A549 (cell line): Measurements from ENCODE around the gene GABPA. TPM values are rescaled to one million over a fixed set of nuclear protein-coding genes. Genes with fewer than 3 reads are reported as not detected.

Experiments used
- ATAC-seq, 2 experiments: fragments of 200-7000 bp in 1 of 2; fragments of >200 bp in 1 of 2; cut with Nextera tagmentation in 1 of 2; cut with Tn5 transposase in 1 of 2; 3 replicates each; pipeline versions ENCODE4 v1.8.0 to v1.9.1; 2018 to 2020; ENCODE audit warnings: mild to moderate bottlenecking in 1 of 2, moderate library complexity in 1 of 2
- CTCF ChIA-PET: fragments of 300-600 bp; sonication (Branson Sonifier 250); formaldehyde crosslinking; extraction: SDS; loops from one replicate; lab custom pipeline; 2021; ENCODE audit warnings: antibody characterized with exemption, inconsistent platforms; lab: Yijun Ruan, JAX
- POLR2A ChIA-PET: fragments of 350-600 bp; formaldehyde crosslinking; extraction: SDS; loops from one replicate; lab custom pipeline; 2021; ENCODE audit warnings: antibody characterized with exemption, inconsistent platforms; lab: Yijun Ruan, JAX
- DNase-seq, 2 experiments: peaks; one replicate each; pipeline versions ENCODE4 v3.0.0 to v3.0.0-alpha.2; 2011 to 2016; ENCODE audit warnings: low read depth in 1 of 2, low spot score in 1 of 2
- FAIRE-seq: peaks from 2 replicates; lab custom pipeline; 2011; peaks lifted over from hg19 to GRCh38; lab: Jason Lieb, UNC
- H3K27ac ChIP-seq, 2 experiments: fragments of >200 bp; sonication (Bioruptor Twin); formaldehyde crosslinking; 3 replicates each; pipeline ENCODE4 v1.5.1; 2016 to 2017
- H3K4me1 ChIP-seq: fragments of >200 bp; sonication (Bioruptor Twin); formaldehyde crosslinking; 3 replicates; pipeline ENCODE4 v1.6.1; 2016
- H3K4me2 ChIP-seq: fragments of >200 bp; sonication (Bioruptor Twin); formaldehyde crosslinking; 3 replicates; pipeline ENCODE4 v1.6.1; 2016
- H3K4me3 ChIP-seq: fragments of >200 bp; sonication (Bioruptor Twin); formaldehyde crosslinking; 3 replicates; pipeline ENCODE4 v1.5.1; 2016
- H3K9me3 ChIP-seq: fragments of >200 bp; sonication (Bioruptor Twin); formaldehyde crosslinking; 3 replicates; pipeline ENCODE4 v1.6.1; 2016
- BHLHE40 ChIP-seq: IDR thresholded peaks from 2 replicates; pipeline ENCODE4 v1.6.1; 2012; ENCODE audit warnings: low read depth, low read length, inconsistent platforms
- CHD2 ChIP-seq: fragments of 150-350 bp; IDR thresholded peaks from 2 replicates; pipeline ENCODE4 v1.6.1; 2014; ENCODE audit warnings: low read length; ENCODE audit not compliant: partially characterized antibody
- CHD4 ChIP-seq: fragments of 200-600 bp; sonication (generic); IDR thresholded peaks from 2 replicates; pipeline ENCODE4 v1.6.1; 2016; ENCODE audit warnings: antibody characterized with exemption, mild to moderate bottlenecking, borderline replicate concordance
- EHMT2 ChIP-seq: fragments of 200-600 bp; sonication (generic); IDR thresholded peaks from 2 replicates; pipeline ENCODE4 v1.6.1; 2016; ENCODE audit warnings: antibody characterized with exemption, low read depth, mild to moderate bottlenecking, moderate library complexity
- HEYL ChIP-seq: fragments of 250-450 bp; sonication (Bioruptor Pico); IDR thresholded peaks from 2 replicates; pipeline ENCODE4 v1.8.0; 2021; ENCODE audit warnings: mild to moderate bottlenecking, moderate library complexity
- HOXA7 ChIP-seq: fragments of 250-450 bp; sonication (Bioruptor Pico); IDR thresholded peaks from 2 replicates; pipeline ENCODE4 v1.5.0; 2020; ENCODE audit warnings: mild to moderate bottlenecking, moderate library complexity
- KDM5A ChIP-seq: fragments of 200-600 bp; sonication (generic); IDR thresholded peaks from 2 replicates; pipeline ENCODE4 v1.6.1; 2016; ENCODE audit warnings: antibody characterized with exemption, mild to moderate bottlenecking
- MAFK ChIP-seq: fragments of 450-650 bp; IDR thresholded peaks from 2 replicates; pipeline ENCODE4 v1.6.1; 2014; ENCODE audit not compliant: partially characterized antibody
- MAZ ChIP-seq: fragments of 150-350 bp; IDR thresholded peaks from 2 replicates; pipeline ENCODE4 v1.6.1; 2014; ENCODE audit warnings: antibody characterized with exemption, low read depth, low read length, borderline replicate concordance
- NFE2L2 ChIP-seq: fragments of 150-350 bp; conservative IDR thresholded peaks from 2 replicates; pipeline ENCODE4 v1.6.1; 2014; ENCODE audit warnings: low read length
- PHF8 ChIP-seq: fragments of 200-600 bp; sonication (generic); IDR thresholded peaks from 2 replicates; pipeline ENCODE4 v1.6.1; 2016; ENCODE audit warnings: low read depth, mild to moderate bottlenecking, antibody characterized with exemption, moderate library complexity, borderline replicate concordance
- RFX5 ChIP-seq: fragments of 450-650 bp; IDR thresholded peaks from 2 replicates; pipeline ENCODE4 v1.7.1; 2014; ENCODE audit warnings: antibody characterized with exemption, mild to moderate bottlenecking, moderate library complexity
- RNF2 ChIP-seq: fragments of 200-600 bp; sonication (generic); IDR thresholded peaks from 2 replicates; pipeline ENCODE4 v1.6.1; 2016; ENCODE audit warnings: low read depth, mild to moderate bottlenecking, antibody characterized with exemption, moderate library complexity, borderline replicate concordance
- SMC3 ChIP-seq: fragments of >200 bp; sonication (Bioruptor Twin); formaldehyde crosslinking; IDR thresholded peaks from 3 replicates; pipeline ENCODE4 v1.6.1; 2018; ENCODE audit warnings: inconsistent platforms
- TP53 ChIP-seq: fragments of 250-450 bp; sonication (Bioruptor Pico); IDR thresholded peaks from 2 replicates; pipeline ENCODE4 v1.5.0; 2021; ENCODE audit warnings: mild to moderate bottlenecking, moderate library complexity
- ZSCAN20 ChIP-seq: fragments of 250-450 bp; sonication (Bioruptor Pico); IDR thresholded peaks from 2 replicates; pipeline ENCODE4 v1.8.0; 2022; ENCODE audit warnings: mild to moderate bottlenecking, moderate library complexity
- WGBS: methylation state at CpG from one replicate; pipeline ENCODE4 v1.1.6; 2017; ENCODE audit errors: missing lambda C conversion rate; 5-methylcytosine and 5-hydroxymethylcytosine counted together
- polyA plus RNA-seq, 4 experiments: library from polyadenylated mRNA; depleted of rRNA in 3 of 4; stranded (reverse); fragments of >200 nt; fragmentation: RNase III in 1 of 4; extraction: RNeasy Plus Mini Kit Qiagen cat#74134 plus additional on column Dnase treatment in 1 of 4; gene quantifications; 2 replicates in 3 of 4; 3 replicates in 1 of 4; pipeline ENCODE4 v1.2.3, GENCODE V29; 2011 to 2017
- TF ChIP-seq, protein P1 (sequence below): fragments of 150-350 bp; IDR thresholded peaks from 2 replicates; pipeline ENCODE4 v1.6.1; 2014; ENCODE audit warnings: low read depth, mild to moderate bottlenecking, low read length
- TF ChIP-seq, protein P2 (sequence below): IDR thresholded peaks from 2 replicates; pipeline ENCODE4 v1.6.1; 2012
- TF ChIP-seq, protein P3 (sequence below): fragments of 200-600 bp; sonication (generic); IDR thresholded peaks from 2 replicates; pipeline ENCODE4 v1.6.1; 2016; ENCODE audit warnings: antibody characterized with exemption, mild to moderate bottlenecking, moderate library complexity
- TF ChIP-seq, protein P4 (sequence below): IDR thresholded peaks from 2 replicates; pipeline ENCODE4 v1.6.1; 2012

GABPA gene
- polyA plus RNA-seq, 2 of the 4 experiments (the other 2 are of a cell fraction), result 7.3 to 17.3 TPM

DNA sequence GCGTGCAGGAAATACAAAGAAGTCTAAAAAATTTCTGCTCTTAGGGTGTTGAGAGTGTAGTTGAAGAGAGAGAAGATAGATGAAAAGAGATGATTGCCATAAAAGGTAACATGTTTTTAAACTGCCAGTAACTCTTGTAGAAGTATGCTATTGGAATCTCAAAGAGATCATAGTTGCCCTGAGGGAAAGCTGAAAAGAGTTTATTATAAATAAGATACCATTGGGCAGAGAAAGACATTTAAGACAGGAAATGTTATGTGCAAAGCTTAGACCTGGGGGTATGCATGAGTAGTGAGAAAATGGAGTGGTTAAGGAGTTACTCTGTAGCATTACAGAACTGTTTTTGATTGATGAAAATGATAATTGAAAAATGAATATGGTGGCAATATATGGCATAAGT, 17.6 kb downstream of the GABPA start:
- FAIRE-seq, result no peak
- TF ChIP-seq TP53 (CRISPR knock-in tag), result no peak
- TF ChIP-seq, protein P1, sequence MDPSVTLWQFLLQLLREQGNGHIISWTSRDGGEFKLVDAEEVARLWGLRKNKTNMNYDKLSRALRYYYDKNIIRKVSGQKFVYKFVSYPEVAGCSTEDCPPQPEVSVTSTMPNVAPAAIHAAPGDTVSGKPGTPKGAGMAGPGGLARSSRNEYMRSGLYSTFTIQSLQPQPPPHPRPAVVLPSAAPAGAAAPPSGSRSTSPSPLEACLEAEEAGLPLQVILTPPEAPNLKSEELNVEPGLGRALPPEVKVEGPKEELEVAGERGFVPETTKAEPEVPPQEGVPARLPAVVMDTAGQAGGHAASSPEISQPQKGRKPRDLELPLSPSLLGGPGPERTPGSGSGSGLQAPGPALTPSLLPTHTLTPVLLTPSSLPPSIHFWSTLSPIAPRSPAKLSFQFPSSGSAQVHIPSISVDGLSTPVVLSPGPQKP, result no peak
- TF ChIP-seq EHMT2, result no peak
- no peak for TF ChIP-seq HEYL (CRISPR knock-in tag)
- no peak for TF ChIP-seq CHD2
- TF ChIP-seq SMC3, result no peak
- TF ChIP-seq ZSCAN20 (CRISPR knock-in tag), result no peak
- TF ChIP-seq, protein P2, sequence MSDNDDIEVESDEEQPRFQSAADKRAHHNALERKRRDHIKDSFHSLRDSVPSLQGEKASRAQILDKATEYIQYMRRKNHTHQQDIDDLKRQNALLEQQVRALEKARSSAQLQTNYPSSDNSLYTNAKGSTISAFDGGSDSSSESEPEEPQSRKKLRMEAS, result no peak
- TF ChIP-seq HOXA7 (CRISPR knock-in tag), result no peak
- TF ChIP-seq RFX5, result no peak
- TF ChIP-seq NFE2L2, result no peak
- TF ChIP-seq, protein P3, sequence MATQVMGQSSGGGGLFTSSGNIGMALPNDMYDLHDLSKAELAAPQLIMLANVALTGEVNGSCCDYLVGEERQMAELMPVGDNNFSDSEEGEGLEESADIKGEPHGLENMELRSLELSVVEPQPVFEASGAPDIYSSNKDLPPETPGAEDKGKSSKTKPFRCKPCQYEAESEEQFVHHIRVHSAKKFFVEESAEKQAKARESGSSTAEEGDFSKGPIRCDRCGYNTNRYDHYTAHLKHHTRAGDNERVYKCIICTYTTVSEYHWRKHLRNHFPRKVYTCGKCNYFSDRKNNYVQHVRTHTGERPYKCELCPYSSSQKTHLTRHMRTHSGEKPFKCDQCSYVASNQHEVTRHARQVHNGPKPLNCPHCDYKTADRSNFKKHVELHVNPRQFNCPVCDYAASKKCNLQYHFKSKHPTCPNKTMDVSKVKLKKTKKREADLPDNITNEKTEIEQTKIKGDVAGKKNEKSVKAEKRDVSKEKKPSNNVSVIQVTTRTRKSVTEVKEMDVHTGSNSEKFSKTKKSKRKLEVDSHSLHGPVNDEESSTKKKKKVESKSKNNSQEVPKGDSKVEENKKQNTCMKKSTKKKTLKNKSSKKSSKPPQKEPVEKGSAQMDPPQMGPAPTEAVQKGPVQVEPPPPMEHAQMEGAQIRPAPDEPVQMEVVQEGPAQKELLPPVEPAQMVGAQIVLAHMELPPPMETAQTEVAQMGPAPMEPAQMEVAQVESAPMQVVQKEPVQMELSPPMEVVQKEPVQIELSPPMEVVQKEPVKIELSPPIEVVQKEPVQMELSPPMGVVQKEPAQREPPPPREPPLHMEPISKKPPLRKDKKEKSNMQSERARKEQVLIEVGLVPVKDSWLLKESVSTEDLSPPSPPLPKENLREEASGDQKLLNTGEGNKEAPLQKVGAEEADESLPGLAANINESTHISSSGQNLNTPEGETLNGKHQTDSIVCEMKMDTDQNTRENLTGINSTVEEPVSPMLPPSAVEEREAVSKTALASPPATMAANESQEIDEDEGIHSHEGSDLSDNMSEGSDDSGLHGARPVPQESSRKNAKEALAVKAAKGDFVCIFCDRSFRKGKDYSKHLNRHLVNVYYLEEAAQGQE, result no peak
- DNase-seq, result no peak
- ChIA-PET POLR2A (no interaction called here), CTCF (interaction anchor here (0.6 to 0.8 kb wide), 2 partner anchors 23 to 144 kb away, joined by 4 to 5 read pairs; no protein-coding TSS in a partner anchor)
- H3K27ac ChIP-seq, result no peak overlapping the region
- H3K4me3 ChIP-seq, result no peak overlapping the region
- 97% methylated on average over 1 of the region's 1 CpG for WGBS
- H3K4me2 ChIP-seq, result no peak overlapping the region
- no peak for ATAC-seq
- no peaks in the 10 kb centered on the region for H3K9me3 ChIP-seq
- no peaks in the 10 kb centered on the region for H3K4me1 ChIP-seq

DNA sequence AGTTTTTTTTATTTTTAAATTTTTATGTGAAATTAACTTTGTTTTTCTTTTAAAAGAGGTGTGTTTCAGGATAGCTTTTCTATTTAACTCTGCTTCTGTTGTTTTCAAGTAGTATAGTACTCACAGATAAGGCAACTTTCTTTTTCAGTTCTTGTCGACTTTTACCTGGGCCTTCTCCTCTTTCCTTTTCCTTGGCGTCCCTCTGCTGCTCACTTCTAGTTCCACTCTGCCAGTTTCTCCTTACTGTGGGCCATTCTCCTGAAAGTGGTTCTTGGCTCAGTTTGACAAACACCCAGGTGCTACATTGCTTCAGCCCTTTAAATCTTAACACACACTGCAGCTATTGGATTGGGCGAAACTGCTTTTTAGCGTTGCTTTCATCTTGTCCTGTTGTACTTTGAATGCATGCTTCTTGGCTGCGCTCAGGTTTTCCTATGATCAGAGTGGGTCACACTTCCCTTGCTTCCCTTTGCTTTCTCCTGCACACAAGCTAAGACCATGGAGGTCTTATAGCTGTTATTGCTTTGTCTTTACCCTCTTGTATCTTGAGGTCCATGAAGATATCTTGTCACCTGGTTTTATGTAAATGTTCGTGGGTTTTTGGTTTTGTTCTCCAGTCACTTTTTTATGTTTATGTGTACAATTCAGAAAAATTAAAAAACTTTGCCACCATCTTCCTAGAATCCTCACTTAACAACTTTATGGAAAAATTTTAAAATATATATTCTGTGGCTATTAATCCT, 21.6 kb downstream of the GABPA start:
- no peak overlapping the region for H3K4me3 ChIP-seq
- CTCF ChIA-PET, result no interaction called here
- WGBS, result 68% methylated on average over 6 of the region's 6 CpGs
- TF ChIP-seq CHD2 (no peak), PHF8 (no peak), MAFK (no peak), BHLHE40 (no peak), RNF2 (no peak), MAZ (no peak), CHD4 (no peak), KDM5A (no peak)
- TF ChIP-seq, protein P4, sequence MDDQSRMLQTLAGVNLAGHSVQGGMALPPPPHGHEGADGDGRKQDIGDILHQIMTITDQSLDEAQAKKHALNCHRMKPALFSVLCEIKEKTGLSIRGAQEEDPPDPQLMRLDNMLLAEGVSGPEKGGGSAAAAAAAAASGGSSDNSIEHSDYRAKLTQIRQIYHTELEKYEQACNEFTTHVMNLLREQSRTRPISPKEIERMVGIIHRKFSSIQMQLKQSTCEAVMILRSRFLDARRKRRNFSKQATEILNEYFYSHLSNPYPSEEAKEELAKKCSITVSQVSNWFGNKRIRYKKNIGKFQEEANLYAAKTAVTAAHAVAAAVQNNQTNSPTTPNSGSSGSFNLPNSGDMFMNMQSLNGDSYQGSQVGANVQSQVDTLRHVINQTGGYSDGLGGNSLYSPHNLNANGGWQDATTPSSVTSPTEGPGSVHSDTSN, result no peak
- no peak for ATAC-seq
- no peaks in the 10 kb centered on the region for H3K9me3 ChIP-seq
- H3K27ac ChIP-seq, result no peak overlapping the region
- no peak for FAIRE-seq
- POLR2A ChIA-PET, result no interaction called here
- DNase-seq, result no peak
- H3K4me1 ChIP-seq, result no peaks in the 10 kb centered on the region
- no peak overlapping the region for H3K4me2 ChIP-seq
